GM21723 (cell line): Measurements from ENCODE around the gene ABLIM3.

ENCODE experiments used
- ATAC-seq: cut with Tn5 transposase; IDR thresholded peaks from one replicate; pipeline ENCODE4 v1.9.1; 2021; ENCODE audit warnings: mild to moderate bottlenecking, moderate library complexity; ENCODE audit not compliant: unreplicated experiment

Gene ABLIM3

DNA sequence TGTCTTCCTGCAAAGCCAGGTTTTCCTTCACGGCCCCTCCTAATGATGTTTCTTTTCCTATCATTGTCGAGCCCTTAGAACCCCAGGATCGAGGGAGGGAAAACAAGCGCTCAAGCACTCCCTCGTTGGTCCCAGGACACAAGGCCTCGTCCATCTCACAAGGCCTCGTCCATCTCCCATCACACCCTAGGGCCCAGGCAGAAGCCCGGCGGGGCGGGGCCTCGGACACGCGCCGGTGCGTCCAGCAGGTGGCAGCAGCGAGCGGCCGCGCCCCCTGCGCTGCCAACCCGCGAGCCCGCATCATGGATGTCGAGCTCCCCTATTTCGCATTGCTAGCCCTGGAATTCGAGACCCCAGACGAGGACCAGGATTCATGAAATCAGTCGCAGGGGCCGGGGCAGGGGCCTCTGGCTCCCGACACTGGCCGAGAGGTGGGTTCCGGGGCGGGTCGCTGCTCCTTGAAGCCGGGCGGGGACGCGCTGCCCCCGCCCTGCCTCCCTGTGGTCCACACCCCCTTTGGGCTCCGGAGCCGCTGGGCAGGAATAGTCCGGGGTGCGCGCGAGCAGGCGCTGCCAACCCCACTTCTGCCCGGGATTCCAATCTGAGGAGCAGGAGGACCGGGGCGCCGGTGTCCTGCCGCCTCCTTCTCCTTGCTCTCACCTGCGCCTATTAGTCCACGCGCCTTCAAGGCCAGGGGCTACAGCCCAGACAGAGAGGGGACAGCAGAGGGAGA lies at the start of gene ABLIM3:
Gene ABLIM3, plus strand, starts transcription at position 270 of the 733 bp plus-strand sequence. CDS start 603 bp downstream, outside the sequence.
- peak; percentile 98 for ATAC-seq

DNA sequence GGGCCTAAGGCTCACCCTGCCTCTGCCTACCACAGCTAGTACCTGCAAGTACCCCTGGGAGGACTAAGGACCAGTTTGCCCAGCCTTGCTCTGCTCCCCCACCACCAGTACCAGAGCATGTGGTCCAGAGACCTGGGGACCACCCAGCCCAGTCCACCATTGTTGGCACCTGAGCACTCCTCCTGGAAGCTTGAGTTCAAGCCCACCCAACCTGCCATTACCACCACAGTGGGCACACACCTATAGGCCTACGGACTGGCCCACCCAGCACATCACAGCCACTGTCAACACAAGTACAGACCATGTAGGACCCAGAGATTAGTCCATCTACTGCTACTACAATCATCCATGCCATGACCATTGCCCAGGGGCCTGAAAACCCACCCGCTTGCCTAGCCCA lies 47.7 kb upstream of the ABLIM3 start:
- ATAC-seq: no peak

DNA sequence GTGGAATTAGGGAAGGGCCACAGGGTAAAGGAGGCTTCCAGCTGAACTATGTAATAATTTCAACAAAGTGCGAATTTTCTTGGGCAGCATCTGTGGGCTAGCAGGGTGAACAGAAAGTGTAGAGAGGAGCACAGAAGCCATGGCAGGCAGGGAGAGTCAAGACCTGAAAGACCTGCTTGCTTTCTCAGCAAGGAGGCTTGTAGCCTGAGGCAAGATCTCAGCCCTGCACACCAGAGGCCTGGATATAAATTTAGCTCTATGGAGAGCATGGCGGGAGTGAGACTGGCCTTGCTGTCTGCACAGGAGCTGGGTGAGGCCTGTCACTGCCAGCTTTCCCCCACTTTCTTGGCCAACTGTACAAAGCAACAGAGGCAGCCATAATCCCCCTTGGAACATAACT lies 46.3 kb upstream of the ABLIM3 start:
- no peak for ATAC-seq

DNA sequence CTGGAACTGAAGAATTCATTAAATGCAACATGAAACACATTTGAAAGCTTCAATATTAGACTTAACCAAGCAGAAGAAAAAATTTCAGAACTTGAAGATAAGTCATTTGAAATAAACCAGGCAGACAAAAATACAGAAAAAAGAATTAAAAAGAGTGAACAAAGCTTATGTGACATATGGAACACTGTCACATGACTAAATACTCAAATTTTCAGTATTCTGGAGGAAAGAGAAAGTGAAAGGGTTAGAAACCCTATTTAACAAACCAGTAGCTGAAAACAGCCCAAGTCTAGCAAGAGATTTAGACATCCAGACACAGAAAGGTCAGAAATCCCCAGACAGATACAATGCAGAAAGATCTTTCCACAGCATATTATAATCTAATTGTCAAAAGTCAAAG lies 41.4 kb upstream of the ABLIM3 start:
- no peak for ATAC-seq

DNA sequence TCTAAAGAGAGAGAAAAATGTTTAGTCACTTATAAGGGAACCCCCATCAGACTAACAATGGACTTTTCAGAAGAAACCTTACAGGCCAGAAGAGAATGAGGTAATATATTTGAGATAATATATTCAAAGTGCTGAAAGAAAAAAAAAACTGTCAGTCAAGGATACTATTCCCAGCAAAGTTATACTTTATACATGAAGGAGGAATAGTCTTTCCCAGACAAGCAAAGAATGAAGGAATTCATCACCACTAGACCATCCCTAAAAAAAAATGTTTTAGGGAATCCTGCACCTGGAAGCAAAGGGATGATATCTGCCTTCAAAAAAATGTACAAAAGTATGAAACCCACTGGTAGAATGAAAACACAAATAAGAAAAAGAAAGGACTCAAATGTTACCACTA lies 41.0 kb upstream of the ABLIM3 start:
- no peak for ATAC-seq

DNA sequence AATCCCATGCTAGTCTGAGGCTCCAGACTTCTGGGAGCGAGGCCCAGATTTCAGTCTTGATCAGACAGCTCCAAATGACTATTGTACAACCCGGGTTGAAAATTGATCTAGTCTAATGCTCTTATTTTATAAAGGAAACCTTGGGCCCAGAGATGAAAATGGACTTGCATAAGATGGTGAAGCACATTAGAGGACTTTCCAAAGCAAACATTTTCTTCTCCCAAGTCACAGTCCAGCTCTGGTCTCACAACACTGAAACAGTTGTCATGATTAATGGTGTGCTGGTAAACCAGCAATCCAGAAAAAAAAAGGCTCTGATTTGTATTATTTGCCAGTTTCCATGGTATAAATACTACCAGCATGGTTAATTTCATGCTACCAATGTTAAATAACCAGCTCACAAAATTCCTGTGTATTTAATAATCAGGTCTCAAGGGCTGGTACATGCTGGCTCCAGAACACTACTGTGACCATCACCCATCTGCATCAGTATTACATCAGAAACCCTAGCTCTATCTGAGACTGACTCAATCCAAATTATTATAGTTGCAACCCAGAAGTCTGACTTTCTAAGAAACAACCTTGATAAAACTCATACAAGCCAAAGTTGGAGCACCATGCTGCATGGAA lies 32.5 kb upstream of the ABLIM3 start:
- no peak for ATAC-seq

DNA sequence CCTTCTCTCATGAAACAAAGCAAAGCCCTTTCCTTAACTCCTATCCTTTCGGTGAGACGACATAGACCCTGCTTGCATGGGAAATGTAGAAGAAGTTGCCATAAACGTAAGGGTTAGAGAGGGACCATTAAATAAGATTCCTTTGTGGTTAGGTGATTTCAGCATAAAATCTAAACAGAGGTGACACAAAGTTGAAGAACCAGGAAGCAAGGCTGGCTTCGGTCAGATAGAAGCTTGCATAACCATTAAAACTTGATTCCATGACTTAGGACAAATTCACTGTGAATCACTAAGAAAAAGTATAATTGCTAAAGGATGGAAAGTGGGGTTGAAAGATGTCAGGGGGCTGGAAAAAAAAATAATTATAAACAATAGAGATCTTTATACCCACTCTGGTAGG lies 30.9 kb upstream of the ABLIM3 start:
- no peak for ATAC-seq

DNA sequence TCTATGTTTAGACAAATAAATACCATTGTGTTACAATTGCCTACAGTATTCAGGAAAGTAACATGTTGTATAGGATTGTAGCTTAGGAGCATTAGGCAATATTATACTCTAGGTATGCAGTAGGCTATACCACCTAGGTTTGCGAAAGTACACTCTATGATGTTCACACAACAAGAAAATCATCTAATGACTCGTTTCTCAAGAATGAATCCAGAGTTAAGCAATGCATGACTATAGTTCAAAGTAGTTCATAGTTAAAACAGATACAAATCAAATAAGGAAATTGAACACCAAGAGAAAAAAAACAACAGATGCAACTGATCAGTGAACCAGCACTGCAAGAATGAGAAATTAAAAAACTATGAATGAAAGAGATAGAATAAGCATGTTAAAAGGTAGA lies 27.6 kb upstream of the ABLIM3 start:
- ATAC-seq: no peak

DNA sequence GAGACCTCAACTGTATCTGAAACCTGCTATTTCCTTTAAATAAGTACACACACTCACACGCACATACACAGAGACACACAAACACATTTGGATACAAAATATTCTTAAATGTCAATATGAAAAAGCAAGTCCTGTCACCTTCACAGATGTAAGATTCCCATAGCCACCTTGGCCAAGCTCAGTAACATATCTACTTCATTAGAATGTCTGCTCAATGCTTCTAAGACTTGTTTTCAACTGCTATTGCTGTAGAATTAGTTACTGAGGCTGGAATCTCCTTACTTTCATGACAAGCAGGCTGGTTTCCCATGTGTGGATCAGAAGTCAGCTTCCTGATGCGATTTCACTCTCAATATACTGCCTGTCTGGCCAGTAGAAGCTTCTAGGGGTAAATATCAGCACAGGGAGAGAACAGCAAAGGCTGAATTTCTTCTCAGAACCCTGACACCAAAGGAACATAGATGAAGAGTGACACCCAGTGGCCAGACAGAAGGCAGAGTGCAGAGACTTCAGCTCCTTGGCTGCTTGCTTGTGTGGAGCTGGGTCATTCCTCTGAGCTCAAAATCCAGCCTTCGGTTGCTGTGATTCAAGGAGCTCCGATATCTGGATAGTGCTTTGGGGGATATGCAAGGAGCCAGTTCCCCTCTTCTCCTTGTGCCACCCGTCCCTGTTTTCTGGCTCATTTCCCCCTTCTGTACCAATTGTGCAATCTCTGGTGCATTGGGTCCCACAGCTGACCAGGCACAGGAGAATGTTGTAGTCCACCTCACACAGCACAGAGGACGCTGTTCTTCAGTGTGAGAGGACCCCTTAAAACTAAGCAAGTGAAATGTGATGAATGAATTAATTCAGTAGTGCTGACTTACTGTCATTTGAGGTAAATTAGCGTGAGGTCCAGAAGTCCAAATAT lies 26.6 kb upstream of the ABLIM3 start:
- peak; percentile 74 for ATAC-seq

DNA sequence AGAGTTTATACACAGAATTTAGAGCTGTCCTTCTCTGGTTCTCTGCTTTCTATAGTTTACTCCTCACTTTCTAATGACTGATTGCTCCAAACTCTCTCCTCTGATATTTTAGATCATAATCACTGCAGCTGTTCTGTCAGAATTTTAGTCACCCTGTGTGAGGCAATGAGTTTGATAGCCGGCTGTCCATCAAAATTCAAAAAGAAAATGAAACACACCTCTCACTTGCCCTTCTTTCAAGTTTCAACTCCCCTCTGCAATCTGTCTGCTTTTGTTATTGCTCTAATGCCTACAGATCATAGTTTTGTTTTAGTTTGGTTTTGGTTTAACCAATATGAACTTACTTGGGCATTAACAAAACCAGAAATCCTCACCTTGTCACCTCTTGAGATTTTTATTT lies 23.3 kb upstream of the ABLIM3 start:
- ATAC-seq: peak; percentile 79

DNA sequence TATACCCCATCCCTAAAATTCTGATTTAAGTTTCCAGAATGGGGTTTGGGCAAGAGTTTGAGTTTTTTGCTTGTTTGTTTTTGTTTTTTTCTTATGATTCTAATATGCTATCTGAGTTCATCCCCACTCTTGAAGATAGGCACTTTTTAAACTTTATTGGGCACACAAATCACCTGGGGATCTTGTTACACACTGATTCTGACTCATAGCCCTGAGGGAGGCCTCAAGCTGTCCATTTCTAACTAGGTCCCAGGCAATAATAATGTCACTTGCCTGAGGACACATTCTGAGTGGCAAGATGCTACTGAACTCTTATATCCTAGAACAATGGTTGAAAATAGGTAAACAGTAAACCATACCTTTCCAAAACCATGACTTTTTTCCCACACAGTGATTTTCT lies 22.8 kb upstream of the ABLIM3 start:
- no peak for ATAC-seq

DNA sequence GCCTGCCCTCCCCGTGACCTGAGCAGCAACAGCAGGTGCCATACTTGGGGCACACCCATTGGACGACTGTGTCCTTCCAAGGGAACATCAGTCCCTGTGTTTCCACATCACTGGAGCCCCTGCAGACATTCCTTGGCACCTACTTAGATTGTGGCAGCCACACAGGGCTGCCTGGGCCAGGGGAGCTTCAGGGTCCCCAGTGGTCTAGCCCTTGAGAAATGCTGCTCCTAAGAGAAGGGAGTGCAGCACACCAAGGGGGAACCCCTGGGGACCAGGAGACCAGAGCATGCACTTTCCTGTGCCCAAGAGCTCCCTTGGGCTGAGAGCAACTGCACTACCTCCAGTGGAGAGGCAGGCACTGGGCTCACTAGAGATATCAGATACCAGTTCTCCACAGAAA lies 20.1 kb upstream of the ABLIM3 start:
- no peak for ATAC-seq

DNA sequence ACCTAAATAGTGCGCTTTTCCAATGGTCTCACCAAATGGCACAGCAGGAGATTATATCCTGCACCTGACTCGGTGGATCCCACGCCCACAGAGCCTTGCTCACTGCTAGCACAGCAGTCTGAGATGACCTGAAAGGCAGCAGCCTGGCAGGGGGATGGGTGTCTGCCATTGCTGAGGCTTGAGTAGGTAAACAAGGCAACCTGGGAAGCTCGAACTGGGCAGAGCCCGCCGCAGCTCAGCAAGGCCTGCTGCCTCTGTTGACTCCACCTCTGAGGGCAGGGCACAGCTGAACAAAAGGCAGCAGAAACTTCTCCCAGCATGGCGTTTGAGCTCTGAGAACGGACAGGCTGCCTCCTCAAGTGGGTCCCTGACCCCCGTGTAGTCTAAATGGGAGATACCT lies 18.1 kb upstream of the ABLIM3 start:
- no peak for ATAC-seq

DNA sequence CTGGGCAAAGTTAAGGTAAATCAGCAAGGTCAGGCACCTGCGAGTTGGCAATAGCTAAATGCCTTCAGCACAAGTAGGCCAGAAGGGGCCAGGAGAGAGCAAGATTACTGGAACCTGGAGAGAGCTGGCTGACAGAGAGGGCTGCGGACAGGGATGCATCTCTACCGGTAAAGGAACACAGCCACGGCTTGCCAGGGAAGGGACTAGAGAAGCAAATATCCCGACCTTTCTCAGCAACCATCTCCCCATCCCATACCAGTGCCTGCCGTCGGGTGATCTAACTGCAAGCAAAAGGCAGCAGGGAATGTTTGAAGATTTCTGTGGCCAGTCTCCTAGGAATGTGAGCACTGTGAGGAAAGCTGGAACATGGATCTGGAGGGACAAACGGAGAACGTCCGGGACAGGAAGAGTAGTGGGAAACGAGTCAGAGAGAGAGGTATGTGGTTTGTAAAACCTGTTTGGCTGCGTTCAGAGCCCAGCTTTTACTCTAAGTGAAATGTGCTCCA lies 15.9 kb upstream of the ABLIM3 start:
- ATAC-seq: no peak

DNA sequence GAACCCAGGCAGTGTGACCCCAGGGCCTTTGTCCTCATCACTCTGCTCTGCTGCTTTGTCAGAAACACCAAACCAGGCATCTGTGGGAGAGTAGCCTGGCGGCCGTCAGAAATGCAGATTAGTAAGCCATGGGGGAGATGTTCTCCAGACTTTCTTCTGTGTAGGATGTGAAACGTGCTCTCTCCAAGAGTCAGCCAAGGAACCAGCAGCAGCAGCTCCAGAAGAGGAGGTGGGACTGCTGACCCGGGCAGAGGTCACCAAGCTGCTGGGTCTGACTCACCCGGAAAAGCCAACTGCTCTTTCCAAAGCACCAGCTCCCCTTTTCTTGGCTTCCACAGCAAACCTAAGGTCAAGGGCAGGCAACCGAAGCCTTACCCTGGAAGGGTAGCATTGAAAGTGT lies 14.4 kb upstream of the ABLIM3 start:
- no peak for ATAC-seq

DNA sequence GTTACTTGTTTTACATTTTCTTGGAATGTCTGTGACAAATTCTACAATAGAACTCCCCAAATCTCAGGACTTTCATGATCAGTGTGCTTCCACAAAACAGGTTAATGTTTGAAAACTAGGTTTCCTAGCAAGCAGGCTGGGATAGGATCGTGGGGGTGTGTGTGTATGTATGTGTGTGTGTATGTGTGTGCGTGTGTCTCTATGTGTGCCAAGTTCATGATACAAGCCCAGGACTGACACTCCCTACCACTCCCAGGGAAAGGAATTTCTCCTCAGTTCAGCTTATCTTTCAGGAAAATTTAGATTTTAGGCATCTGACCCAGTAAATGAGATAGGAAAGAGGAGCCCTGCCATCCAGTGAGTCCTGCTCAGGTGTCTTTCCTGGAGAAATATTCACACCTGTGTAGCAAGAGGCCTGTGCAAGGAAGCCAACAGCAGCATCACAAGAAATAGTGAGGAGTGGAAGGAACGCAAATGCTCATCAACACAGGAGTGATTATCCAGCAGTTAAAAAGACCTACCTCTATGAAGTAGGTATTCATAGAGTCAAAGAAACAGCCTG lies 13.8 kb upstream of the ABLIM3 start:
- no peak for ATAC-seq

DNA sequence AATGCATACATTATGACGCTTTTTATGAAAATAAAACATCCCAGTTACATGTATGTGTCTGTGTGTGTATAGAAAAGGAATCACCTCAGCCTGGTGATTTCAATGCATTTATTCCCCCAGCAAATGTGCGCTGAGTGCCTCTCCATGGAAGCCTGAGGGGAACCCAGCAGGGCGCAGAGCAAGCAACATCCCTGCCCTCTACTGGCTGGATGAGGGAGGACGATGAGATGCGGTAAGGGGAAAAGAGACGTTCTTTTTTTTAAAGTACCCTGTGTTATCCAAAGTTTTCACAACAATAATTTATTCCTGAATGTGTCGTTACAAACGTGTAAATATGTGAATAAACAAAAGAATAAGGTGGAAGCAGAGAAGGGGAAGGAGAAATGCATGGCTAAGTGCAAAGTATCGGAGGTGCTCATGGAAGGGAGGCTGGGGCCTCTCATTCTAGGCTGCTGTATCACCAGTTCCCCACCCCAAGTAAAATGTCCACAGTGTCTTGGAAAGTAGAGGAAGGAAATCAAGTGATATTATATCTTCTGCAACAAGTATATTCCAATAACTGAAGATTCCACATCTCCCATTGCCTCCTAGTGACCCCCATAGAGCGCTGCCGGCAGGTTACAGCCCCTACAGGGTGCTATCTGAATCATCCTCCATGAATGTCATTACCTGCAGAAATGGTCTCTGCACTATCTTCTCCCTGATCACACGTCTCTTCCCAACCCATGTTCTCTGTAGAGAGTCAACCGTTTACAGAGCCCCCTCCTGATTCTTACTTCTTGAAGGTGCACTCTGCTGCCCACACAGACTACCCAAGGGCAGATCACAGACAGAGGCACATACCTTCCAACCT lies 13.0 kb upstream of the ABLIM3 start:
- peak; percentile 72 for ATAC-seq

DNA sequence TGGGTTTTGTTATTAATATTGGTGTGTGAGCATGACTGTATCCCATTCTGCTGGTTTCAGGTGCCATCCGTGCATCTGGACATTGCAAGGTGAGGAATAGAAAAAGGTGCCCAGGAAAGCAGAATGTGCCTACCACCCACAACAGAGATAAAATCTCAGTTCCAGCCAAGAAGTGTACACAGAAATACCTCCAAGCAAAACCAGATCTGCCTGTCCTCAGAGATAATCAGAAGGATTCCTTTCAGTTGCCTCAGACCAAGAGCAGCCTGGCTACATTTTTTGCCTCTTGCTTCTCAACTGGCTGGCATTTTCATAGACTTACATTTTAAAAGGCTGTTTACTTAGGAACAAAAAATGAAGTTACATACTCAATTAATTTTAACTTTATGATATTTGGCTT lies 12.1 kb upstream of the ABLIM3 start:
- no peak for ATAC-seq

DNA sequence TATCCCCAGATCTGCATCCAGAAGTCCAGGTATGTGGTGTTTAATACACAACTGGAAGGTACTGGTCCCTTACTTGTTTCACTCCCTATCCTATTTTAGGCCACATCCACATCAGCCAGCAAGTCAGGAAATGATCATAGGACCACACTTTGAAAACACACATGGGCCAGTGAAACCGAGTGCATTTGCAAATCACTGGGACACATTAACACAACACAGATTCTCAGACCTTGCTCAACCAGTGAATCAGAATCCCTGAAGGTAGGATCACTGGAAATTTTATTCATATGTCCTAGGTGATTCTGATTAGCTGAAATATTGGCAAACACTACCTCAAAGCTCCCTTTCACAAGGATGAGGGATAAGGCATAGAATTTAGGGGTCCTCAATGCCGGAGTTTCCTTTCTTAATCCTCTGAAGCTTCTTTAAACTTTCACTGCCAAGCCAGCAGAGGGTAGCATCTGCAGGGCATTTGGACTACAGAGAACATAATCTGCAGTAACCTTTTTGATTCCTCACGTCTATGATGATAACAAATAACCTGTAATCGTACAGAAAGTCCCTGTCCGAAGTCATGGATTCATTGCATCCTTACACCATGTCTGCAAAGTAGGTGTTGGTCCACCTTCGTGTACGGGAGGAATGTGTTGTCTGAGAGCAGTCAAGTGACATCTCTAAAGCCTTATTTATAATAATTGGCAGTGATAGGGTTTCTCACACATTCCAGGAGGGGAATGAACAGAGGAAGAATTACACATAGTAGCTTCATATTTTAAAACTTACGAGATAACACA lies 11.0 kb upstream of the ABLIM3 start:
- no peak for ATAC-seq

DNA sequence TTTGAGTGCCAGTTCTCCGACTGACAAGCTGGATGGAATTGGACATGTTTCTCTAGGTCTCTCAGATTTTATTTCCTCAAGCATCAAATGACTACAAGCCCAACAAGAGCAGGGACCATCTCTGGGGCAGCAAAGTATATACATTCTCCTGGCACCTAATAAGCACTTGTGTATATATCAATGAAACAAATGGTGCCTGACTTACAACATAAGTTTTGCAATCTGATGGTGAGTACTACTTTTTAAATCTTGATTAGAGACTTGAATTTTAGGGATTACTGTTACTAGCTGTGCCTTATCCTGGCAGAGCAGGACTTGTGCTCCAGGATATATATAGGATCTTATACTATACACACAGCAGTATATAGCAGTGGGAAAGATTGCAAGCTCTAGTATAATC lies 8.8 kb upstream of the ABLIM3 start:
- no peak for ATAC-seq
